Common myeloid progenitor, CD34-positive (primary cell): ENCODE measurements around the gene EMB.
"Not testable (repeated sequence)": the region's sequence is repeated elsewhere in the genome, so short reads cannot be mapped to it uniquely, and the experiment has no call there.

Experiments used
- CTCF ChIA-PET: fragments of 350-600 bp; sonication (Branson Sonifier 250); formaldehyde crosslinking; loops from one replicate; lab custom pipeline; 2021; ENCODE audit warnings: antibody characterized with exemption; lab: Charles Lee
- POLR2A ChIA-PET: fragments of 350-600 bp; sonication (Branson Sonifier 250); formaldehyde crosslinking; loops from one replicate; lab custom pipeline; 2021; ENCODE audit warnings: antibody characterized with exemption; lab: Charles Lee
- DNase-seq, 3 donors: peaks; one replicate each; pipeline versions ENCODE4 v3.0.0 to v3.0.0-alpha.2; 2013
- H3K27ac ChIP-seq, 2 experiments: 1 replicate in 1 of 2; 2 replicates in 1 of 2; pipeline ENCODE4 v1.7.0; 2013; ENCODE audit warnings: inconsistent platforms in 2 of 2, low read length in 2 of 2, mild to moderate bottlenecking in 2 of 2, low read depth in 1 of 2, moderate library complexity in 1 of 2; ENCODE audit not compliant: severe bottlenecking in 2 of 2, insufficient read depth in 1 of 2, poor library complexity in 1 of 2
- H3K27me3 ChIP-seq, 5 experiments: replicated peaks in 2 of 5; 1 replicate in 3 of 5; 2 replicates in 2 of 5; pipeline versions ENCODE4 v1.6.1 to v1.7.0; 2013; ENCODE audit warnings: low read length in 4 of 5, mild to moderate bottlenecking in 2 of 5, moderate library complexity in 2 of 5, inconsistent platforms in 1 of 5; ENCODE audit not compliant: insufficient read depth in 5 of 5, control insufficient read depth in 4 of 5
- H3K36me3 ChIP-seq, 4 experiments: 1 replicate in 2 of 4; 2 replicates in 2 of 4; pipeline versions ENCODE4 v1.6.1 to v1.7.0; 2013; ENCODE audit warnings: low read length in 3 of 4, control low read depth in 1 of 4, mild to moderate bottlenecking in 1 of 4; ENCODE audit not compliant: control insufficient read depth in 4 of 4, insufficient read depth in 4 of 4
- H3K4me1 ChIP-seq, 4 experiments: 1 replicate in 3 of 4; 2 replicates in 1 of 4; pipeline versions ENCODE4 v1.6.1 to v1.7.1; 2013; ENCODE audit warnings: low read length in 3 of 4, mild to moderate bottlenecking in 3 of 4, control low read depth in 1 of 4, inconsistent platforms in 1 of 4, moderate library complexity in 1 of 4; ENCODE audit not compliant: control insufficient read depth in 4 of 4, insufficient read depth in 4 of 4; ENCODE audit errors: control extremely low read depth in 1 of 4
- H3K4me3 ChIP-seq, 7 experiments: 1 replicate in 4 of 7; 2 replicates in 3 of 7; pipeline versions ENCODE4 v1.5.1 to v1.7.0; 2013; ENCODE audit warnings: mild to moderate bottlenecking in 7 of 7, low read length in 6 of 7, moderate library complexity in 6 of 7, inconsistent platforms in 2 of 7, low read depth in 2 of 7, control low read depth in 1 of 7; ENCODE audit not compliant: insufficient read depth in 4 of 7, control insufficient read depth in 1 of 7; ENCODE audit errors: extremely low read depth in 1 of 7
- H3K9me3 ChIP-seq, 5 experiments: 1 replicate in 4 of 5; 2 replicates in 1 of 5; pipeline versions ENCODE4 v1.6.1 to v1.7.1; 2013; ENCODE audit warnings: low read length in 4 of 5, mild to moderate bottlenecking in 2 of 5, inconsistent platforms in 1 of 5, low read depth in 1 of 5, moderate library complexity in 1 of 5; ENCODE audit not compliant: control insufficient read depth in 4 of 5, insufficient read depth in 2 of 5; ENCODE audit errors: control extremely low read depth in 1 of 5
- WGBS: methylation state at CpG from one replicate; pipeline ENCODE4 v1.1.5; 2013; ENCODE audit not compliant: insufficient coverage; 5-methylcytosine and 5-hydroxymethylcytosine counted together

The EMB gene

GRCh38 chr5:50462579-50462978, 21.5 kb upstream of the EMB start:
- WGBS, result no CpG with 5 or more reads among the region's 1 CpG
- DNase-seq, result not testable (repeated sequence)

GRCh38 chr5:50458372-50458771, 17.3 kb upstream of the EMB start:
- H3K4me1 ChIP-seq, DNase-seq, CTCF ChIA-PET, H3K4me3 ChIP-seq, H3K27ac ChIP-seq, POLR2A ChIA-PET, H3K27me3 ChIP-seq, H3K36me3 ChIP-seq, H3K9me3 ChIP-seq: not testable (repeated sequence)
- WGBS, result 85% methylated on average over 8 of the region's 9 CpGs

More at GRCh38 chr5:50462579-50462978, 21.5 kb upstream of the EMB start:
- H3K27me3 ChIP-seq, POLR2A ChIA-PET, H3K36me3 ChIP-seq, H3K4me3 ChIP-seq, CTCF ChIA-PET, H3K9me3 ChIP-seq, H3K4me1 ChIP-seq, H3K27ac ChIP-seq: not testable (repeated sequence)

- POLR2A ChIA-PET, H3K36me3 ChIP-seq, H3K27ac ChIP-seq, H3K27me3 ChIP-seq, DNase-seq, H3K9me3 ChIP-seq, H3K4me3 ChIP-seq, CTCF ChIA-PET: not testable (repeated sequence)
- WGBS, result 25% methylated on average over 1 of the region's 3 CpGs
- peaks cover 7 to 18% (median 11%) of the 10 kb centered on the region in 4 experiments for H3K4me1 ChIP-seq
Observed at GRCh38 chr5:50449241-50449640, 8.2 kb upstream of the EMB start.

GRCh38 chr5:50447941-50448340, 6.9 kb upstream of the EMB start:
- peak in 1 of 3 donors; percentile 79 for DNase-seq
- POLR2A ChIA-PET, result no interaction called here
- 14% methylated on average over 1 of the region's 7 CpGs for WGBS
- Histone ChIP-seq H3K27me3 (no peaks in the 10 kb centered on the region), H3K36me3 (no peaks in the 10 kb centered on the region), H3K9me3 (no peaks in the 10 kb centered on the region), H3K4me1 (peaks cover 7 to 20% (median 11%) of the 10 kb centered on the region in 4 experiments), H3K4me3 (no peak overlapping the region), H3K27ac (no peak overlapping the region)
- CTCF ChIA-PET, result interaction anchor here (1.3 kb wide), 1 partner anchor 300 kb away, joined by 3 read pairs; no protein-coding TSS in a partner anchor

- Histone ChIP-seq H3K4me1 (peaks cover 7 to 27% (median 11%) of the 10 kb centered on the region in 4 experiments), H3K4me3 (no peak overlapping the region), H3K9me3 (no peaks in the 10 kb centered on the region), H3K36me3 (no peaks in the 10 kb centered on the region), H3K27ac (no peak overlapping the region), H3K27me3 (no peaks in the 10 kb centered on the region)
- POLR2A ChIA-PET, result no interaction called here
- DNase-seq, result no peak
- CTCF ChIA-PET, result interaction anchor here (1.3 kb wide), 1 partner anchor 301 kb away, joined by 3 read pairs; no protein-coding TSS in a partner anchor
Observed at GRCh38 chr5:50447228-50447627, 6.1 kb upstream of the EMB start.

GRCh38 chr5:50445296-50445949, 4.3 kb upstream of the EMB start:
- H3K36me3 ChIP-seq, result no peaks in the 10 kb centered on the region
- 68% methylated on average over 4 of the region's 6 CpGs for WGBS
- DNase-seq, result peak; percentile 29 to 83 (median 67)
- H3K9me3 ChIP-seq, result no peaks in the 10 kb centered on the region
- H3K4me1 ChIP-seq, result peaks cover 9 to 40% (median 17%) of the 10 kb centered on the region in 4 experiments
- ChIA-PET POLR2A (no interaction called here), CTCF (no interaction called here)
- no peaks in the 10 kb centered on the region for H3K27me3 ChIP-seq
- H3K27ac ChIP-seq, result peak overlapping the region in 1 of 2 experiments; percentile 4
- peak overlapping the region in 3 of 7 experiments; percentile 5 to 12 (median 6) for H3K4me3 ChIP-seq

GRCh38 chr5:50442559-50443539, 1.8 kb upstream of the EMB start:
- POLR2A ChIA-PET, H3K9me3 ChIP-seq, DNase-seq, CTCF ChIA-PET, H3K36me3 ChIP-seq, H3K27me3 ChIP-seq, H3K27ac ChIP-seq: not testable (repeated sequence)
- H3K4me3 ChIP-seq, result peak overlapping the region in 1 of 7 experiments; percentile 23
- peaks cover 9 to 48% (median 28%) of the 10 kb centered on the region in 4 experiments for H3K4me1 ChIP-seq
- WGBS, result no CpG with 5 or more reads among the region's 4 CpGs
